BJ (cell line): Measurements from ENCODE around the gene LRRC32. TPM values are rescaled to one million over a fixed set of nuclear protein-coding genes. Genes with fewer than 3 reads are reported as not detected.

ENCODE experiments used
- CTCF ChIA-PET: fragments of 350-600 bp; formaldehyde crosslinking; extraction: SDS; loops from one replicate; lab custom pipeline; 2021; ENCODE audit warnings: antibody characterized with exemption, inconsistent platforms; lab: Yijun Ruan, JAX
- POLR2A ChIA-PET: fragments of 300-600 bp; sonication (Branson Sonifier 250); formaldehyde crosslinking; extraction: SDS; loops from one replicate; lab custom pipeline; 2021; ENCODE audit warnings: antibody characterized with exemption; lab: Charles Lee
- DNase-seq: peaks from one replicate; pipeline ENCODE4 v3.0.0-alpha.2; 2011; ENCODE audit warnings: low read depth
- H3K27me3 ChIP-seq: 2 replicates; pipeline ENCODE4 v1.6.0; 2011; ENCODE audit warnings: low read length; ENCODE audit not compliant: control insufficient read depth, insufficient read depth
- H3K36me3 ChIP-seq: 2 replicates; pipeline ENCODE4 v1.5.1; 2011; ENCODE audit warnings: low read length; ENCODE audit not compliant: control insufficient read depth, insufficient read depth
- H3K4me3 ChIP-seq: 2 replicates; pipeline ENCODE4 v1.5.1; 2011; ENCODE audit warnings: low read depth, mild to moderate bottlenecking, control low read depth, low read length
- CTCF ChIP-seq: IDR thresholded peaks from 2 replicates; pipeline ENCODE4 v1.5.1; 2011; ENCODE audit warnings: low read depth, mild to moderate bottlenecking, control low read depth, inconsistent platforms, low read length, moderate library complexity; ENCODE audit not compliant: insufficient read depth
- polyA plus RNA-seq: library from polyadenylated mRNA; depleted of rRNA; stranded (reverse); fragments of >200 nt; gene quantifications from 2 replicates; pipeline ENCODE4 v1.2.3, GENCODE V29; 2011

LRRC32 gene
- polyA plus RNA-seq, 1 experiment: 1.9 TPM

- TF ChIP-seq CTCF: no peak
- CTCF ChIA-PET: interaction anchor here (1.2 kb wide), 1 partner anchor 18 kb away, joined by 3 read pairs; no protein-coding TSS in a partner anchor
- Histone ChIP-seq H3K27me3 (peaks cover 4% of the 10 kb centered on the region; the same call in 1 of the 2 replicates), H3K4me3 (no peak overlapping the region), H3K36me3 (no peaks in the 10 kb centered on the region)
- no peak for DNase-seq
- POLR2A ChIA-PET: no interaction called here
These were observed 33.2 kb upstream of the LRRC32 start for GRCh38 chr11:76703707-76704106.

GRCh38 chr11:76702336-76703128, 32.0 kb upstream of the LRRC32 start:
- TF ChIP-seq CTCF: no peak
- Histone ChIP-seq H3K4me3 (no peak overlapping the region), H3K27me3 (peaks cover 3% of the 10 kb centered on the region; the same call in 1 of the 2 replicates), H3K36me3 (no peaks in the 10 kb centered on the region)
- POLR2A ChIA-PET: no interaction called here
- no peak for DNase-seq
- CTCF ChIA-PET: interaction anchor here (0.9 to 1.8 kb wide), 7 partner anchors 9 to 216 kb away, joined by 3 to 6 read pairs (median 4); no protein-coding TSS in a partner anchor

GRCh38 chr11:76701294-76702040, 30.9 kb upstream of the LRRC32 start:
- CTCF ChIA-PET: interaction anchor here (1.1 to 1.8 kb wide), 2 partner anchors 20 to 217 kb away, joined by 4 to 6 read pairs; no protein-coding TSS in a partner anchor

GRCh38 chr11:76700177-76701100, 29.9 kb upstream of the LRRC32 start:
- Histone ChIP-seq H3K27me3 (peaks cover 3% of the 10 kb centered on the region; the same call in 1 of the 2 replicates), H3K4me3 (no peak overlapping the region), H3K36me3 (no peaks in the 10 kb centered on the region)
- TF ChIP-seq CTCF: no peak
- DNase-seq: peak; percentile 86
- ChIA-PET POLR2A (no interaction called here), CTCF (no interaction called here)

More at GRCh38 chr11:76701294-76702040, 30.9 kb upstream of the LRRC32 start:
- H3K36me3 ChIP-seq: no peaks in the 10 kb centered on the region
- no peak overlapping the region for H3K4me3 ChIP-seq
- POLR2A ChIA-PET: no interaction called here
- peaks cover 3% of the 10 kb centered on the region; the same call in 1 of the 2 replicates for H3K27me3 ChIP-seq
- peak; percentile 16 for DNase-seq
- no peak for TF ChIP-seq CTCF
